H9 (cell line): ENCODE data around the gene HBG2. TPM values are rescaled to one million over a fixed set of nuclear protein-coding genes. Genes with fewer than 3 reads are reported as not detected.

ENCODE experiments used
- DNase-seq: peaks from one replicate; pipeline ENCODE4 v3.0.0-alpha.2; 2017
- H2AFZ ChIP-seq: one replicate; pipeline ENCODE4 v1.6.1; 2013; ENCODE audit warnings: mild to moderate bottlenecking, low read length, control low read depth, moderate library complexity
- H2AK5ac ChIP-seq: 2 replicates; pipeline ENCODE4 v1.6.1; 2013; ENCODE audit warnings: low read length, control low read depth, mixed read lengths; ENCODE audit not compliant: insufficient read length
- H2BK120ac ChIP-seq: one replicate; pipeline ENCODE4 v1.6.1; 2013; ENCODE audit warnings: low read depth, mild to moderate bottlenecking, low read length, control low read depth, inconsistent platforms; ENCODE audit not compliant: poor library complexity, severe bottlenecking
- H2BK12ac ChIP-seq: 2 replicates; pipeline ENCODE4 v1.6.1; 2013; ENCODE audit warnings: low read length, control low read depth, mixed read lengths, low read depth; ENCODE audit not compliant: insufficient read length
- H2BK15ac ChIP-seq: 2 replicates; pipeline ENCODE4 v1.6.1; 2013; ENCODE audit warnings: low read depth, low read length, control low read depth
- H2BK20ac ChIP-seq: one replicate; pipeline ENCODE4 v1.6.1; 2013; ENCODE audit warnings: low read depth, mild to moderate bottlenecking, low read length, control low read depth, inconsistent platforms; ENCODE audit not compliant: poor library complexity, severe bottlenecking
- H2BK5ac ChIP-seq: 2 replicates; pipeline ENCODE4 v1.6.1; 2013; ENCODE audit warnings: low read length, control low read depth, mixed read lengths; ENCODE audit not compliant: insufficient read length
- H3K14ac ChIP-seq: 2 replicates; pipeline ENCODE4 v1.6.1; 2013; ENCODE audit warnings: low read length, control low read depth; ENCODE audit not compliant: insufficient read depth
- H3K18ac ChIP-seq: 2 replicates; pipeline ENCODE4 v1.6.1; 2013; ENCODE audit warnings: low read depth, mild to moderate bottlenecking, mixed read lengths, low read length, control low read depth; ENCODE audit not compliant: insufficient read length
- H3K23ac ChIP-seq: 2 replicates; pipeline ENCODE4 v1.6.1; 2013; ENCODE audit warnings: low read length, control low read depth, mixed read lengths, low read depth; ENCODE audit not compliant: insufficient read length
- H3K23me2 ChIP-seq: 2 replicates; pipeline ENCODE4 v1.6.1; 2013; ENCODE audit warnings: low read depth, mild to moderate bottlenecking, mixed read lengths, low read length, control low read depth; ENCODE audit not compliant: insufficient read length, poor library complexity, severe bottlenecking
- H3K27ac ChIP-seq: 2 replicates; pipeline ENCODE4 v1.5.1; 2013; ENCODE audit warnings: low read length, control low read depth, mixed read lengths, low read depth; ENCODE audit not compliant: insufficient read length
- H3K27me3 ChIP-seq: 2 replicates; pipeline ENCODE4 v1.6.1; 2013; ENCODE audit warnings: low read length, control low read depth, inconsistent platforms; ENCODE audit not compliant: insufficient read depth
- H3K4ac ChIP-seq: 2 replicates; pipeline ENCODE4 v1.6.1; 2013; ENCODE audit warnings: low read depth, mild to moderate bottlenecking, control low read depth, inconsistent platforms, low read length, moderate library complexity
- H3K4me1 ChIP-seq: 2 replicates; pipeline ENCODE4 v1.6.1; 2013; ENCODE audit warnings: low read length, control low read depth, inconsistent platforms; ENCODE audit not compliant: insufficient read depth
- H3K4me2 ChIP-seq: 2 replicates; pipeline ENCODE4 v1.6.1; 2013; ENCODE audit warnings: low read length, control low read depth, mixed read lengths; ENCODE audit not compliant: insufficient read length, insufficient read depth
- H3K56ac ChIP-seq: 2 replicates; pipeline ENCODE4 v1.6.1; 2013; ENCODE audit warnings: low read depth, mild to moderate bottlenecking, mixed read lengths, low read length, control low read depth; ENCODE audit not compliant: insufficient read length
- H3K79me1 ChIP-seq: 2 replicates; pipeline ENCODE4 v1.6.1; 2013; ENCODE audit warnings: low read depth, mild to moderate bottlenecking, moderate library complexity, low read length, control low read depth, inconsistent platforms; ENCODE audit not compliant: insufficient read depth, poor library complexity, severe bottlenecking
- H3K79me2 ChIP-seq: 2 replicates; pipeline ENCODE4 v1.6.1; 2013; ENCODE audit warnings: low read length, control low read depth, inconsistent platforms; ENCODE audit not compliant: insufficient read depth
- H3K9ac ChIP-seq: 2 replicates; pipeline ENCODE4 v1.6.1; 2013; ENCODE audit warnings: low read length, control low read depth, mixed read lengths; ENCODE audit not compliant: insufficient read length; ENCODE audit errors: extremely low read depth
- H3K9me3 ChIP-seq: one replicate; pipeline ENCODE4 v1.6.1; 2013; ENCODE audit warnings: low read depth, low read length, inconsistent platforms; ENCODE audit not compliant: control insufficient read depth
- H3T11ph ChIP-seq: one replicate; pipeline ENCODE4 v1.6.1; 2013; ENCODE audit warnings: mild to moderate bottlenecking, low read length, control low read depth, inconsistent platforms
- H4K20me1 ChIP-seq: one replicate; pipeline ENCODE4 v1.6.1; 2013; ENCODE audit not compliant: control insufficient read depth, insufficient read length, insufficient read depth
- H4K5ac ChIP-seq: 2 replicates; pipeline ENCODE4 v1.6.1; 2013; ENCODE audit warnings: low read depth, mild to moderate bottlenecking, mixed read lengths, low read length, control low read depth; ENCODE audit not compliant: insufficient read length
- H4K8ac ChIP-seq: replicated peaks from 2 replicates; pipeline ENCODE4 v1.6.1; 2013; ENCODE audit warnings: low read length, control low read depth, mixed read lengths, low read depth; ENCODE audit not compliant: insufficient read length
- H4K91ac ChIP-seq: 2 replicates; pipeline ENCODE4 v1.6.1; 2013; ENCODE audit warnings: low read depth, mild to moderate bottlenecking, moderate library complexity, mixed read lengths, low read length, control low read depth; ENCODE audit not compliant: insufficient read length
- H3K27ac Mint-ChIP-seq, 3 experiments: 2 replicates in 2 of 3; 3 replicates in 1 of 3; pipeline ENCODE4 v1.8.0; 2020 to 2021; ENCODE audit warnings: mixed read lengths in 3 of 3, mild to moderate bottlenecking in 1 of 3, moderate library complexity in 1 of 3
- H3K27me3 Mint-ChIP-seq: 2 replicates; pipeline ENCODE4 v1.8.0; 2021; ENCODE audit warnings: low read depth, mild to moderate bottlenecking, moderate library complexity, mixed read lengths
- H3K36me3 Mint-ChIP-seq, 3 experiments: 2 replicates in 2 of 3; 3 replicates in 1 of 3; pipeline ENCODE4 v1.8.0; 2020 to 2021; ENCODE audit warnings: low read depth in 3 of 3, mixed read lengths in 3 of 3; ENCODE audit not compliant: insufficient read depth in 1 of 3
- H3K4me1 Mint-ChIP-seq, 2 experiments: 2 replicates each; pipeline ENCODE4 v1.8.0; 2020; ENCODE audit warnings: mixed read lengths in 2 of 2
- H3K4me3 Mint-ChIP-seq, 2 experiments: 2 replicates in 1 of 2; 3 replicates in 1 of 2; pipeline ENCODE4 v1.8.0; 2020 to 2021; ENCODE audit warnings: mild to moderate bottlenecking in 2 of 2, mixed read lengths in 2 of 2, moderate library complexity in 1 of 2
- H3K9me3 Mint-ChIP-seq, 2 experiments: 2 replicates in 1 of 2; 3 replicates in 1 of 2; pipeline ENCODE4 v1.8.0; 2020; ENCODE audit warnings: mild to moderate bottlenecking in 2 of 2, mixed read lengths in 2 of 2, moderate library complexity in 1 of 2
- CTCF ChIP-seq: fragments of 200-600 bp; sonication (generic); conservative IDR thresholded peaks from 3 replicates; pipeline ENCODE4 v1.8.0; 2021; ENCODE audit warnings: antibody characterized with exemption, mild to moderate bottlenecking
- WGBS: extraction: QIAGEN DNeasy Blood & Tissue Kit; methylation state at CpG from one replicate; pipeline ENCODE4 v1.1.7; 2013; ENCODE audit warnings: missing lambda C conversion rate, low lambda C conversion rate, mixed read lengths; ENCODE audit not compliant: insufficient read length; ENCODE audit errors: extremely low coverage; 5-methylcytosine and 5-hydroxymethylcytosine counted together
- total RNA-seq: library from RNA; stranded (reverse); gene quantifications from 2 replicates; pipeline ENCODE4 v1.2.1, GENCODE V29; 2021

The HBG2 gene
- total RNA-seq, 1 experiment from 2014 or later, result not detected

- DNase-seq, result no peak
- no CpG with 5 or more reads among the region's 7 CpGs for WGBS
- Histone ChIP-seq H3K4ac (no peak overlapping the region), H2AK5ac (no peak overlapping the region), H3K18ac (no peak overlapping the region), H3K4me1 (no peaks in the 10 kb centered on the region), H3K9ac (no peak overlapping the region), H3K14ac (no peak overlapping the region), H4K20me1 (no peaks in the 10 kb centered on the region), H4K8ac (no peak overlapping the region), H2BK5ac (no peak overlapping the region), H3K23me2 (no peaks in the 10 kb centered on the region), H3K79me1 (no peaks in the 10 kb centered on the region), H3K79me2 (no peaks in the 10 kb centered on the region), H3K23ac (no peak overlapping the region), H2BK120ac (no peak overlapping the region), H4K5ac (no peak overlapping the region), H3K56ac (no peak overlapping the region), H3K9me3 (no peaks in the 10 kb centered on the region), H3T11ph (no peak overlapping the region), H2BK15ac (no peak overlapping the region), H2BK20ac (no peak overlapping the region), H3K4me2 (no peak overlapping the region), H4K91ac (no peak overlapping the region), H3K27ac (no peak overlapping the region), H2AFZ (no peak overlapping the region), H3K27me3 (no peaks in the 10 kb centered on the region), H2BK12ac (no peak overlapping the region)
- H3K4me3 Mint-ChIP-seq, result no peak overlapping the region
- H3K27ac Mint-ChIP-seq, result no peak overlapping the region
- H3K27me3 Mint-ChIP-seq, result no peaks in the 10 kb centered on the region; the same call in 1 of the 2 replicates
- no peak for TF ChIP-seq CTCF
- no peaks in the 10 kb centered on the region for H3K4me1 Mint-ChIP-seq
- no peaks in the 10 kb centered on the region for H3K9me3 Mint-ChIP-seq
- H3K36me3 Mint-ChIP-seq, result peaks cover 0 to under 1% (median 0%) of the 10 kb centered on the region in 3 experiments; a peak in 1 of 7 replicates
Observed at GRCh38 chr11:5288108-5288905, 33.7 kb upstream of the HBG2 start.
